Loucy (cell line): Measurements from ENCODE around the gene VWA8.

Experiments
- H2AFZ ChIP-seq: fragments of 200-600 bp; sonication (generic); 2 replicates; pipeline ENCODE4 v1.6.0; 2016; ENCODE audit warnings: antibody characterized with exemption, mild to moderate bottlenecking, low read length, moderate library complexity
- H3F3A ChIP-seq: fragments of 200-600 bp; 2 replicates; pipeline ENCODE4 v1.6.0; 2016; ENCODE audit warnings: antibody characterized with exemption, low read depth, mild to moderate bottlenecking
- H3K27me3 ChIP-seq: fragments of 200-600 bp; sonication (generic); 2 replicates; pipeline ENCODE4 v1.6.1; 2014; ENCODE audit warnings: low read length, mild to moderate bottlenecking; ENCODE audit not compliant: insufficient read depth, poor library complexity, severe bottlenecking
- H3K36me3 ChIP-seq: fragments of 200-600 bp; sonication (generic); 2 replicates; pipeline ENCODE4 v1.6.1; 2016; ENCODE audit warnings: low read length; ENCODE audit not compliant: insufficient read depth
- H3K4me1 ChIP-seq: fragments of 200-600 bp; sonication (generic); 2 replicates; pipeline ENCODE4 v1.5.1; 2014; ENCODE audit warnings: low read length, mild to moderate bottlenecking; ENCODE audit not compliant: insufficient read depth, poor library complexity, severe bottlenecking
- H3K4me2 ChIP-seq: fragments of 200-600 bp; sonication (generic); 2 replicates; pipeline ENCODE4 v1.6.0; 2014; ENCODE audit warnings: antibody characterized with exemption, low read length, low read depth, mild to moderate bottlenecking; ENCODE audit not compliant: poor library complexity, severe bottlenecking
- H3K4me3 ChIP-seq: fragments of 200-600 bp; sonication (generic); 2 replicates; pipeline ENCODE4 v1.5.1; 2014; ENCODE audit warnings: low read length, mild to moderate bottlenecking, mixed read lengths; ENCODE audit not compliant: poor library complexity, severe bottlenecking
- H3K79me2 ChIP-seq: fragments of 200-600 bp; sonication (generic); 2 replicates; pipeline ENCODE4 v1.6.1; 2014; ENCODE audit warnings: low read length; ENCODE audit not compliant: insufficient read depth
- H3K9ac ChIP-seq: fragments of 200-600 bp; sonication (generic); 2 replicates; pipeline ENCODE4 v1.6.0; 2014; ENCODE audit warnings: mild to moderate bottlenecking, low read depth, low read length, moderate library complexity; ENCODE audit not compliant: poor library complexity, severe bottlenecking
- H3K9me2 ChIP-seq: fragments of 200-600 bp; sonication (generic); replicated peaks from 2 replicates; pipeline ENCODE4 v1.6.1; 2016; ENCODE audit warnings: low read depth, low read length, mixed read lengths
- H3K9me3 ChIP-seq: fragments of 200-600 bp; sonication (generic); 2 replicates; pipeline ENCODE4 v1.6.1; 2014; ENCODE audit warnings: mild to moderate bottlenecking, antibody characterized with exemption, low read length, low read depth; ENCODE audit not compliant: insufficient read depth
- H4K20me1 ChIP-seq: fragments of 200-600 bp; sonication (generic); 2 replicates; pipeline ENCODE4 v1.6.0; 2014; ENCODE audit warnings: antibody characterized with exemption, low read length, mild to moderate bottlenecking; ENCODE audit not compliant: insufficient read depth, poor library complexity, severe bottlenecking
- CTCF ChIP-seq: fragments of 200-600 bp; sonication (generic); conservative IDR thresholded peaks from 2 replicates; pipeline ENCODE4 v1.5.1; 2014; ENCODE audit warnings: mild to moderate bottlenecking, antibody characterized with exemption, low read length
- EZH2phosphoT487 ChIP-seq: fragments of 200-600 bp; IDR thresholded peaks from 2 replicates; pipeline ENCODE4 v1.6.1; 2018; ENCODE audit warnings: antibody characterized with exemption, mild to moderate bottlenecking, moderate library complexity, borderline replicate concordance

The VWA8 gene

GRCh38 chr13:41961466-41961760 is 504 bp upstream of the VWA8 start:
- Histone ChIP-seq H3K9ac (peak overlapping the region; percentile 89), H3K4me2 (peak overlapping the region; percentile 93), H2AFZ (peak overlapping the region; percentile 92), H4K20me1 (no peaks in the 10 kb centered on the region), H3K79me2 (peaks cover 31% of the 10 kb centered on the region), H3K27me3 (no peaks in the 10 kb centered on the region), H3K36me3 (no peaks in the 10 kb centered on the region), H3K4me1 (peaks cover 26% of the 10 kb centered on the region), H3K4me3 (peak overlapping the region; percentile 77), H3F3A (no peaks in the 10 kb centered on the region), H3K9me3 (no peaks in the 10 kb centered on the region), H3K9me2 (no peaks in the 10 kb centered on the region)
- TF ChIP-seq EZH2phosphoT487: no peak
- TF ChIP-seq CTCF: no peak

GRCh38 chr13:41960211-41960636 is 685 bp downstream of the VWA8 start:
- peak overlapping the region; percentile 89 for H3K9ac ChIP-seq
- H3F3A ChIP-seq: no peaks in the 10 kb centered on the region
- H3K79me2 ChIP-seq: peaks cover 43% of the 10 kb centered on the region
- H3K27me3 ChIP-seq: no peaks in the 10 kb centered on the region
- peak overlapping the region; percentile 93 for H3K4me2 ChIP-seq
- no peak for TF ChIP-seq CTCF
- TF ChIP-seq EZH2phosphoT487: no peak
- H4K20me1 ChIP-seq: no peaks in the 10 kb centered on the region
- no peaks in the 10 kb centered on the region for H3K9me3 ChIP-seq
- no peaks in the 10 kb centered on the region for H3K36me3 ChIP-seq
- H3K4me1 ChIP-seq: peaks cover 29% of the 10 kb centered on the region
- no peaks in the 10 kb centered on the region for H3K9me2 ChIP-seq
- H2AFZ ChIP-seq: peak overlapping the region; percentile 92
- H3K4me3 ChIP-seq: peak overlapping the region; percentile 77

DNA sequence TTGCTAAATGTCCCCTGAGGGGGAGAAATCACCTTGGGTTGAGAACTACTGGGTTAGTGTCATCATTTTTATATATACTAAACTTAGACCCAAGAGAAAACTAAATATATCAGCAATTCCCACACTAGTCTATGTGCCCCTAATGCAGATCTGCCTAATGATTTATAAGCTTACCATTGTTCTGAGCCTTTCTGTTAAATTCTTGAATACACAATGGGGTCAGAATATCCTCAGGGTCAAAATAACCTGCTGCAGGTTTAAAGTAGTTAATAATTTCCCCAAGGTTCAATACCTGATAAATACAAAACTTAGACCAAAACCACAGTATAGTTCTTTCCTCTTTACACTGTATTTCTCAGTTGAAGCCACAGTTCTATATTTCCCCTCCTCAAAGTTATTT is 4.6 kb downstream of the VWA8 start:
- H3K4me3 ChIP-seq: no peak overlapping the region
- H3K4me1 ChIP-seq: peaks cover 36% of the 10 kb centered on the region
- no peaks in the 10 kb centered on the region for H3K27me3 ChIP-seq
- H3K4me2 ChIP-seq: peak overlapping the region; percentile 29
- no peaks in the 10 kb centered on the region for H3K36me3 ChIP-seq
- H2AFZ ChIP-seq: no peak overlapping the region
- H3K9me3 ChIP-seq: no peaks in the 10 kb centered on the region
- no peaks in the 10 kb centered on the region for H4K20me1 ChIP-seq
- no peaks in the 10 kb centered on the region for H3F3A ChIP-seq
- no peak overlapping the region for H3K9ac ChIP-seq
- TF ChIP-seq EZH2phosphoT487: no peak
- peaks cover 65% of the 10 kb centered on the region for H3K79me2 ChIP-seq
- no peaks in the 10 kb centered on the region for H3K9me2 ChIP-seq

GRCh38 chr13:41955605-41956004 is 5.3 kb downstream of the VWA8 start:
- no peaks in the 10 kb centered on the region for H3F3A ChIP-seq
- peaks cover 67% of the 10 kb centered on the region for H3K79me2 ChIP-seq
- peaks cover 34% of the 10 kb centered on the region for H3K4me1 ChIP-seq
- H3K4me2 ChIP-seq: peak overlapping the region; percentile 29
- no peak overlapping the region for H3K9ac ChIP-seq
- H3K4me3 ChIP-seq: no peak overlapping the region
- H3K9me3 ChIP-seq: no peaks in the 10 kb centered on the region
- no peak for TF ChIP-seq EZH2phosphoT487
- TF ChIP-seq CTCF: no peak
- H3K27me3 ChIP-seq: no peaks in the 10 kb centered on the region
- H2AFZ ChIP-seq: no peak overlapping the region
- H3K36me3 ChIP-seq: no peaks in the 10 kb centered on the region
- no peaks in the 10 kb centered on the region for H3K9me2 ChIP-seq
- H4K20me1 ChIP-seq: no peaks in the 10 kb centered on the region
